ENCODE data around the gene HMGB3.

The HMGB3 gene

GRCh38 chrX:150982788-150983520 is at the start of gene HMGB3:
Gene HMGB3, plus strand, starts transcription at chrX:150983335. Its CDS starts 2,265 bp downstream, at chrX:150985600.
- TF ChIP-seq ZFX (IDR thresholded peaks at IDR 0.05), result no peak
- TF ChIP-seq CTCF (conservative IDR thresholded peaks at IDR 0.05), result no peak
- peak within 1 kb of the TSS; percentile 94 for H3K27ac ChIP-seq

- H3K27ac ChIP-seq, result no peak overlapping the region
- TF ChIP-seq CTCF (conservative IDR thresholded peaks at IDR 0.05) (no peak), ZFX (IDR thresholded peaks at IDR 0.05) (no peak)
Measured at GRCh38 chrX:150933945-150934350, 49.2 kb upstream of the HMGB3 start.

GRCh38 chrX:150934453-150934852 is 48.7 kb upstream of the HMGB3 start:
- no peak for TF ChIP-seq ZFX (IDR thresholded peaks at IDR 0.05)
- no peak for TF ChIP-seq CTCF (conservative IDR thresholded peaks at IDR 0.05)
- no peak overlapping the region for H3K27ac ChIP-seq

GRCh38 chrX:150935467-150935866 is 47.7 kb upstream of the HMGB3 start:
- H3K27ac ChIP-seq, result no peak overlapping the region

GRCh38 chrX:150936556-150936955 is 46.6 kb upstream of the HMGB3 start:
- TF ChIP-seq ZFX (IDR thresholded peaks at IDR 0.05) (no peak), CTCF (conservative IDR thresholded peaks at IDR 0.05) (no peak)

More at GRCh38 chrX:150935467-150935866, 47.7 kb upstream of the HMGB3 start:
- TF ChIP-seq CTCF (conservative IDR thresholded peaks at IDR 0.05), result no peak
- TF ChIP-seq ZFX (IDR thresholded peaks at IDR 0.05), result no peak

GRCh38 chrX:150940844-150941495 is 42.2 kb upstream of the HMGB3 start:
- H3K27ac ChIP-seq, result no peak overlapping the region
- TF ChIP-seq ZFX (IDR thresholded peaks at IDR 0.05) (no peak), CTCF (conservative IDR thresholded peaks at IDR 0.05) (no peak)

More at GRCh38 chrX:150936556-150936955, 46.6 kb upstream of the HMGB3 start:
- H3K27ac ChIP-seq, result no peak overlapping the region

- no peak overlapping the region for H3K27ac ChIP-seq
- no peak for TF ChIP-seq ZFX (IDR thresholded peaks at IDR 0.05)
- no peak for TF ChIP-seq CTCF (conservative IDR thresholded peaks at IDR 0.05)
Measured at GRCh38 chrX:150941580-150941979, 41.6 kb upstream of the HMGB3 start.
